ENCODE results near the gene ITGAE.

The ITGAE gene

GRCh38 chr17:3669085-3669347 is 132.0 kb downstream of the ITGAE start:
- peaks cover 21% of the 10 kb centered on the region for H3K79me2 ChIP-seq (ENCODE audit: insufficient read depth, low read depth)
- H3K27me3 ChIP-seq (ENCODE audit: insufficient read depth, low read depth): no peaks in the 10 kb centered on the region
- H4K20me1 ChIP-seq (ENCODE audit: insufficient read depth): no peaks in the 10 kb centered on the region
- H2AFZ ChIP-seq (ENCODE audit: low read depth): peak overlapping the region; percentile 57; the same call in 1 of the 2 replicates
- H3K4me3 ChIP-seq (IDR thresholded peaks at IDR 0.05; ENCODE audit: insufficient read depth, low read depth, low read length): no peak overlapping the region
- peak overlapping the region; percentile 76 for H3K4me2 ChIP-seq
- peak overlapping the region; percentile 43; the same call in 1 of the 2 replicates for H3K27ac ChIP-seq
- peaks cover 11% of the 10 kb centered on the region for H3K4me1 ChIP-seq (ENCODE audit: low read depth, poor library complexity, severe bottlenecking)
- no peak for TF ChIP-seq CTCF (conservative IDR thresholded peaks at IDR 0.05; ENCODE audit: low read depth, low read length)
- no peaks in the 10 kb centered on the region for H3K36me3 ChIP-seq (ENCODE audit: insufficient read depth)
- H3K9ac ChIP-seq: peak overlapping the region; percentile 58; the same call in 1 of the 2 replicates

- H3K27ac ChIP-seq: peak within 1 kb of the TSS; percentile 43; the same call in 1 of the 2 replicates
- H3K27me3 ChIP-seq (ENCODE audit: insufficient read depth, low read depth): no peaks in the 10 kb centered on the region
- no peak within 1 kb of the TSS for H3K4me3 ChIP-seq (IDR thresholded peaks at IDR 0.05; ENCODE audit: insufficient read depth, low read depth, low read length)
- TF ChIP-seq CTCF (conservative IDR thresholded peaks at IDR 0.05; ENCODE audit: low read depth, low read length): no peak
- H2AFZ ChIP-seq (ENCODE audit: low read depth): peak within 1 kb of the TSS; percentile 57; the same call in 1 of the 2 replicates
- peaks cover 11% of the 10 kb centered on the region for H3K4me1 ChIP-seq (ENCODE audit: low read depth, poor library complexity, severe bottlenecking)
- peak within 1 kb of the TSS; percentile 58; the same call in 1 of the 2 replicates for H3K9ac ChIP-seq
- H3K36me3 ChIP-seq (ENCODE audit: insufficient read depth): no peaks in the 10 kb centered on the region
- peak within 1 kb of the TSS; percentile 76 for H3K4me2 ChIP-seq
- H4K20me1 ChIP-seq (ENCODE audit: insufficient read depth): no peaks in the 10 kb centered on the region
- H3K79me2 ChIP-seq (ENCODE audit: insufficient read depth, low read depth): peaks cover 21% of the 10 kb centered on the region
These were observed 132.5 kb downstream of the ITGAE start, which contains the start of the genes EMC6 and TAX1BP3 for GRCh38 chr17:3668279-3669084. Gene EMC6, plus strand, starts transcription at chr17:3668812. Its CDS starts 335 bp downstream, at chr17:3669147. Gene TAX1BP3, minus strand, starts transcription at chr17:3668578. Its CDS starts 52 bp downstream, at chr17:3668526.

- Histone ChIP-seq H2AFZ (ENCODE audit: low read depth) (peak overlapping the region; percentile 44; the same call in 1 of the 2 replicates), H3K27me3 (ENCODE audit: insufficient read depth, low read depth) (no peaks in the 10 kb centered on the region), H3K36me3 (ENCODE audit: insufficient read depth) (no peaks in the 10 kb centered on the region), H3K79me2 (ENCODE audit: insufficient read depth, low read depth) (peaks cover 21% of the 10 kb centered on the region), H3K27ac (no peak overlapping the region), H3K9ac (peak overlapping the region; percentile 30; the same call in 1 of the 2 replicates), H3K4me3 (IDR thresholded peaks at IDR 0.05; ENCODE audit: insufficient read depth, low read depth, low read length) (no peak overlapping the region), H3K4me1 (ENCODE audit: low read depth, poor library complexity, severe bottlenecking) (peaks cover 11% of the 10 kb centered on the region), H3K4me2 (peak overlapping the region; percentile 60), H4K20me1 (ENCODE audit: insufficient read depth) (no peaks in the 10 kb centered on the region)
- no peak for TF ChIP-seq CTCF (conservative IDR thresholded peaks at IDR 0.05; ENCODE audit: low read depth, low read length)
These were observed 133.4 kb downstream of the ITGAE start for GRCh38 chr17:3667366-3668278.

GRCh38 chr17:3666516-3666915 is 134.5 kb downstream of the ITGAE start:
- peaks cover 21% of the 10 kb centered on the region for H3K79me2 ChIP-seq (ENCODE audit: insufficient read depth, low read depth)
- H3K9ac ChIP-seq: no peak overlapping the region
- H3K36me3 ChIP-seq (ENCODE audit: insufficient read depth): no peaks in the 10 kb centered on the region
- H2AFZ ChIP-seq (ENCODE audit: low read depth): no peak overlapping the region
- H3K27me3 ChIP-seq (ENCODE audit: insufficient read depth, low read depth): no peaks in the 10 kb centered on the region
- H4K20me1 ChIP-seq (ENCODE audit: insufficient read depth): no peaks in the 10 kb centered on the region
- H3K4me3 ChIP-seq (IDR thresholded peaks at IDR 0.05; ENCODE audit: insufficient read depth, low read depth, low read length): no peak overlapping the region
- H3K4me2 ChIP-seq: no peak overlapping the region
- peaks cover 11% of the 10 kb centered on the region for H3K4me1 ChIP-seq (ENCODE audit: low read depth, poor library complexity, severe bottlenecking)
- no peak for TF ChIP-seq CTCF (conservative IDR thresholded peaks at IDR 0.05; ENCODE audit: low read depth, low read length)
- H3K27ac ChIP-seq: no peak overlapping the region
